ENCODE data around the gene NEU2.
"Not testable (repeated sequence)": the region's sequence is repeated elsewhere in the genome, so short reads cannot be mapped to it uniquely, and the experiment has no call there.

The NEU2 gene

GRCh38 chr2:233059547-233059796, 27.0 kb downstream of the NEU2 start:
- Histone ChIP-seq H3K4me3 (ENCODE audit: low read length) (peak overlapping the region; percentile 59), H3K36me3 (ENCODE audit: control insufficient read depth, insufficient read depth, low read length) (no peaks in the 10 kb centered on the region), H3K27me3 (ENCODE audit: control insufficient read depth, insufficient read depth, low read length) (no peaks in the 10 kb centered on the region), H3K4me1 (ENCODE audit: control insufficient read depth, insufficient read depth, low read length) (no peaks in the 10 kb centered on the region), H3K27ac (ENCODE audit: low read depth, low read length) (no peak overlapping the region), H3K9ac (ENCODE audit: low read length) (no peak overlapping the region)

- peak within 1 kb of the TSS; percentile 50 for H3K27ac ChIP-seq (ENCODE audit: low read depth, low read length)
- H3K36me3 ChIP-seq (ENCODE audit: control insufficient read depth, insufficient read depth, low read length): no peaks in the 10 kb centered on the region
- no peaks in the 10 kb centered on the region for H3K4me1 ChIP-seq (ENCODE audit: control insufficient read depth, insufficient read depth, low read length)
- H3K27me3 ChIP-seq (ENCODE audit: control insufficient read depth, insufficient read depth, low read length): no peaks in the 10 kb centered on the region
- H3K4me3 ChIP-seq (ENCODE audit: low read length): peak within 1 kb of the TSS; percentile 59
- H3K9ac ChIP-seq (ENCODE audit: low read length): peak within 1 kb of the TSS; percentile 78
Observed at GRCh38 chr2:233059797-233060500, 27.5 kb downstream of the NEU2 start, which contains the start of gene INPP5D. Gene INPP5D (plus strand): TSS chr2:233060342. CDS start chr2:233060479, 137 bp downstream.

GRCh38 chr2:233060501-233060979, 28.1 kb downstream of the NEU2 start:
- no peaks in the 10 kb centered on the region for H3K36me3 ChIP-seq (ENCODE audit: control insufficient read depth, insufficient read depth, low read length)
- H3K27me3 ChIP-seq (ENCODE audit: control insufficient read depth, insufficient read depth, low read length): no peaks in the 10 kb centered on the region
- H3K4me3 ChIP-seq (ENCODE audit: low read length): peak overlapping the region; percentile 59
- H3K27ac ChIP-seq (ENCODE audit: low read depth, low read length): peak overlapping the region; percentile 50
- H3K9ac ChIP-seq (ENCODE audit: low read length): peak overlapping the region; percentile 78
- no peaks in the 10 kb centered on the region for H3K4me1 ChIP-seq (ENCODE audit: control insufficient read depth, insufficient read depth, low read length)

- H3K36me3 ChIP-seq (ENCODE audit: control insufficient read depth, insufficient read depth, low read length): no peaks in the 10 kb centered on the region
- no peak overlapping the region for H3K27ac ChIP-seq (ENCODE audit: low read depth, low read length)
- H3K9ac ChIP-seq (ENCODE audit: low read length): peak overlapping the region; percentile 78
- H3K4me1 ChIP-seq (ENCODE audit: control insufficient read depth, insufficient read depth, low read length): no peaks in the 10 kb centered on the region
- no peaks in the 10 kb centered on the region for H3K27me3 ChIP-seq (ENCODE audit: control insufficient read depth, insufficient read depth, low read length)
- peak overlapping the region; percentile 59 for H3K4me3 ChIP-seq (ENCODE audit: low read length)
Observed at GRCh38 chr2:233060980-233061590, 28.6 kb downstream of the NEU2 start.

GRCh38 chr2:233061591-233062450, 29.3 kb downstream of the NEU2 start:
- Histone ChIP-seq H3K36me3 (ENCODE audit: control insufficient read depth, insufficient read depth, low read length) (no peaks in the 10 kb centered on the region), H3K9ac (ENCODE audit: low read length) (no peak overlapping the region), H3K4me3 (ENCODE audit: low read length) (peak overlapping the region; percentile 59), H3K4me1 (ENCODE audit: control insufficient read depth, insufficient read depth, low read length) (no peaks in the 10 kb centered on the region), H3K27ac (ENCODE audit: low read depth, low read length) (peak overlapping the region; percentile 17), H3K27me3 (ENCODE audit: control insufficient read depth, insufficient read depth, low read length) (no peaks in the 10 kb centered on the region)

- H3K27me3 ChIP-seq (ENCODE audit: control insufficient read depth, insufficient read depth, low read length): no peaks in the 10 kb centered on the region
- no peak overlapping the region for H3K27ac ChIP-seq (ENCODE audit: low read depth, low read length)
- H3K4me1 ChIP-seq (ENCODE audit: control insufficient read depth, insufficient read depth, low read length): no peaks in the 10 kb centered on the region
- no peak overlapping the region for H3K9ac ChIP-seq (ENCODE audit: low read length)
- peak overlapping the region; percentile 59 for H3K4me3 ChIP-seq (ENCODE audit: low read length)
- no peaks in the 10 kb centered on the region for H3K36me3 ChIP-seq (ENCODE audit: control insufficient read depth, insufficient read depth, low read length)
Observed at GRCh38 chr2:233062451-233062850, 30.0 kb downstream of the NEU2 start.

GRCh38 chr2:233062946-233063268, 30.4 kb downstream of the NEU2 start:
- Histone ChIP-seq H3K27ac (ENCODE audit: low read depth, low read length) (no peak overlapping the region), H3K4me3 (ENCODE audit: low read length) (peak overlapping the region; percentile 19), H3K9ac (ENCODE audit: low read length) (no peak overlapping the region), H3K4me1 (ENCODE audit: control insufficient read depth, insufficient read depth, low read length) (no peaks in the 10 kb centered on the region), H3K36me3 (ENCODE audit: control insufficient read depth, insufficient read depth, low read length) (no peaks in the 10 kb centered on the region), H3K27me3 (ENCODE audit: control insufficient read depth, insufficient read depth, low read length) (no peaks in the 10 kb centered on the region)

GRCh38 chr2:233063269-233063975, 30.9 kb downstream of the NEU2 start:
- H3K4me3 ChIP-seq (ENCODE audit: low read length): peak overlapping the region; percentile 19
- no peaks in the 10 kb centered on the region for H3K4me1 ChIP-seq (ENCODE audit: control insufficient read depth, insufficient read depth, low read length)
- no peak overlapping the region for H3K27ac ChIP-seq (ENCODE audit: low read depth, low read length)
- H3K36me3 ChIP-seq (ENCODE audit: control insufficient read depth, insufficient read depth, low read length): no peaks in the 10 kb centered on the region
- no peaks in the 10 kb centered on the region for H3K27me3 ChIP-seq (ENCODE audit: control insufficient read depth, insufficient read depth, low read length)
- no peak overlapping the region for H3K9ac ChIP-seq (ENCODE audit: low read length)

GRCh38 chr2:233063976-233064411, 31.5 kb downstream of the NEU2 start:
- no peaks in the 10 kb centered on the region for H3K27me3 ChIP-seq (ENCODE audit: control insufficient read depth, insufficient read depth, low read length)
- H3K27ac ChIP-seq (ENCODE audit: low read depth, low read length): no peak overlapping the region
- H3K4me3 ChIP-seq (ENCODE audit: low read length): no peak overlapping the region

GRCh38 chr2:233064530-233065199, 32.2 kb downstream of the NEU2 start:
- Histone ChIP-seq H3K27ac (ENCODE audit: low read depth, low read length) (no peak overlapping the region), H3K9ac (ENCODE audit: low read length) (no peak overlapping the region), H3K4me1 (ENCODE audit: control insufficient read depth, insufficient read depth, low read length) (no peaks in the 10 kb centered on the region), H3K4me3 (ENCODE audit: low read length) (no peak overlapping the region), H3K27me3 (ENCODE audit: control insufficient read depth, insufficient read depth, low read length) (no peaks in the 10 kb centered on the region), H3K36me3 (ENCODE audit: control insufficient read depth, insufficient read depth, low read length) (no peaks in the 10 kb centered on the region)

More at GRCh38 chr2:233063976-233064411, 31.5 kb downstream of the NEU2 start:
- no peak overlapping the region for H3K9ac ChIP-seq (ENCODE audit: low read length)
- H3K36me3 ChIP-seq (ENCODE audit: control insufficient read depth, insufficient read depth, low read length): no peaks in the 10 kb centered on the region
- H3K4me1 ChIP-seq (ENCODE audit: control insufficient read depth, insufficient read depth, low read length): no peaks in the 10 kb centered on the region

- not testable (repeated sequence) for H3K4me3 ChIP-seq (ENCODE audit: low read length); H3K27ac ChIP-seq (ENCODE audit: low read depth, low read length); H3K27me3 ChIP-seq (ENCODE audit: control insufficient read depth, insufficient read depth, low read length); H3K36me3 ChIP-seq (ENCODE audit: control insufficient read depth, insufficient read depth, low read length); H3K9ac ChIP-seq (ENCODE audit: low read length); H3K4me1 ChIP-seq (ENCODE audit: control insufficient read depth, insufficient read depth, low read length)
Observed at GRCh38 chr2:233065200-233065589, 32.7 kb downstream of the NEU2 start.
